Posterior cingulate gyrus (tissue), 11 donors: Measurements from ENCODE around the gene PGK2.

Source experiments
- DNase-seq, 10 donors: peaks; one replicate each; pipeline versions ENCODE4 v3.0.0 to v3.0.0-alpha.2; 2020 to 2021; ENCODE audit warnings: mixed read lengths in 3 of 10
- intact Hi-C: fragments of 100-400 bp; cut with DNase I; formaldehyde crosslinking; loops from one replicate; pipeline ENCODE4 v1.15.1; 2023

The PGK2 gene

DNA sequence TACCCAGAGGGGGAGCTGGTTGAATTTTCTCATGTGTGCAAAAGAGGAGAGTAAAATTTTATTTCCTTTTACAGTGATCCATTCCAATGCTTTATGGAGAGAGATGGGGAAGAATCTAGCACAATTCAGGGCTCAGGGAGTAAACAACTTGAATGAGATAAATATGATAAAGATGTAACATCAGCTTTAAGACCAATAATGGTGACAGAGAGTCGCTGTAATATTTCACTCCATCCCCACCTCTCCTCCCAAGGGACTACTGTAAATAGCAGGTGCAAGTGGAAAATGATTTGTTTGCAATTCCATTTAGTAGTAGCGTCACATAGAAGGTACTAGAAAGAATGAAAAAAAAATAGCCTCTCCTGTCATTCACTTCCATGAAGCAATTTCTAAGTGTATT, 47.7 kb downstream of the PGK2 start:
- intact Hi-C loops, result no loop called here
- DNase-seq, result no peak

DNA sequence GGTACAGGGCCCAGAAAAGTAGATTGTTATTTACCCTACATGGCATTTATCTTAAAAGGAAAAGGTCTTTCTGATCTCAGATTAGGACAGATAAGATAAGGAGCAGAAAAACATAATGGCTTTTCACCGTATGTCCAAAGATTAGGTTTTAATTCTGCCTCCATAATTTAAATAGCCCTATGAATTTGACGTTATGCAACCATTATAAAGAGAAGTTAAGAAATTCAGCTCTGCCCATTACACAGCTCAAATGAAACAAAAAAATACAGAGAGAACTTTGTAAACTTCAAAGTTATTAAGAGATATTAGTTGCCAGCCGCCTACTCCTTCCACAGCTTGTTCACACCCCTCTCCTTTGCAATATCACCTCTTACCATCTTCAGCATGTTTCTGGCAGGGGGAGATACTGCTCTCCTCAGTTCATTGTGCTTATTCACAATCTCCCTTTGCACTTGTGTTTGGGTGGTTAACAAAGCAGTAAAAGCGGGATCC, 51.0 kb downstream of the PGK2 start:
- no peak for DNase-seq
- intact Hi-C loops, result no loop called here
